ENCODE data around the gene HILPDA.

HILPDA gene, protein sequence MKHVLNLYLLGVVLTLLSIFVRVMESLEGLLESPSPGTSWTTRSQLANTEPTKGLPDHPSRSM

DNA sequence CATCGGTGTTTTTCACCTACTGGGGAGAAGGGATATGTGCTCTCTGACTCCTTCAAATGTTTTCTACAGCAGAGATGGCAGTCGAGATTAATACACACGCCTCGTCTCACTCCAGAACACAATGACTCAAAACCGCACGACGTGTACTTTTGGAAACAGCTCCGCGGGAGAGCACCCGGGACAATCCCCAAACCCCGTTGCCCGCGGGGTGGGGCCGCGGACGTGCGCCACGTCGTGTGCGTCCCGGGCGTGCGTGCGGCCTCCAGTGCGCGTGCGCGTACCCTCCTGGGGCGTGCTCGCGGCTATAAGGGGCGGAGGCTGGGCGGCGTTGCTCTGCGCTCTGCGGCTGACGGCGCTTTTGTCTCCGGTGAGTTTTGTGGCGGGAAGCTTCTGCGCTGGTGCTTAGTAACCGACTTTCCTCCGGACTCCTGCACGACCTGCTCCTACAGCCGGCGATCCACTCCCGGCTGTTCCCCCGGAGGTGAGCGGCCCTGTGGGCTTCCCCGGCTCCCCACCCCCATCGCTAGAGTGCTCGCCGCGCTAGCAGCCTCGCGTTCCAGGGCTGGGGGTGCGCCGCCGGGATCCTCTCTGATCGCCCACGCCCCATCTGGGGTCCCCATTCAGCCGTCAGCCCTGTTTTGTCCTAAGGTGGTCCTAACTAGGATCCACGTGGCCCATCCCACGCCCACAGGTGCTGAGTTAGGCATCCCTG lies at the start of gene HILPDA:
Gene HILPDA (plus strand): TSS at position 336 of the 712 bp plus-strand sequence. CDS start 1,391 bp downstream, outside the sequence.
- peak; percentile 87 for DNase-seq (ENCODE audit: low read depth)

DNA sequence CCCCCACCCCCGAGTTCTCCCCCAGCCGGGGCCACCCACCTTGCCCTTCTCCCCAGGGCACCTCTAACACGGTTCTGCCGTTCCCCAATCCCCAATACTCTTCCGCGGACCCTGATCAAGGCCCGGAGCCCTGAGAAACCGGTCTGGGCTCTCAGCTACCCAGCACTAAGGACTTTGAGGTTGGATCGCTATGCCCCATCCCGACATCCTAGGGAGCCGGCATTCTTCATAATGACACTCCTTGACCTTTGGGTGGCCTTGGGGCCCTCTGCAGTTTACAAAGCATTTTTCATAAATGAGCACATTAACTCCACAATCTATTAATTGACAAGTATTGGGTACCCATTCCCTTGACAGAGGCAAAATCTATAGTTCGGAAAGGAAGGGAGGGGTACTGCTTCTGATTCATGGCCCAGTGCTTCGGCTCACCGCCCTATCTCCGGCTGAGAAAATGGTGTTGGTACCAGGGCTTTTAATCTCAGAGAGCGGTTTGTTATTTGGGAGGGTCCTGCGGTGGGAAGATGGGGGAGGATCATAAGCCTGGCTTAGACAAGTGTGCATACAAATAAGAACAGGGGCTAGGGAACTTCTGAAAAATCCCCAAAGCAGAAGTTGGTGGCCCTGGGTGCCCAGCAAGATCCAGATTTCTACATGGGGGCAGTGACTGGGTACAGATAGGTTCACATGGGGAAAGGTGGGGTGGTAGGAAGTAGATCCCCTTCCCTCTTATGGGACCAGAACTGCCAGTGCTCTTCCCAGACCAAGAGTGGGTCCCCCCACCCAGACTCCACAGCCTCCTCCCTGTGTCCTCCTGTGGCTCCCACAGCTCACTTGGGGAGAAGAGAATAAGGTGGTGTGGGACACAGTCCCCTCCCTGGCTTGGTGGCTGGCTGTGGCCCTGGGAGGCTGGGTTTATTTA lies 49.1 kb upstream of the HILPDA start:
- DNase-seq (ENCODE audit: low read depth) = no peak

DNA sequence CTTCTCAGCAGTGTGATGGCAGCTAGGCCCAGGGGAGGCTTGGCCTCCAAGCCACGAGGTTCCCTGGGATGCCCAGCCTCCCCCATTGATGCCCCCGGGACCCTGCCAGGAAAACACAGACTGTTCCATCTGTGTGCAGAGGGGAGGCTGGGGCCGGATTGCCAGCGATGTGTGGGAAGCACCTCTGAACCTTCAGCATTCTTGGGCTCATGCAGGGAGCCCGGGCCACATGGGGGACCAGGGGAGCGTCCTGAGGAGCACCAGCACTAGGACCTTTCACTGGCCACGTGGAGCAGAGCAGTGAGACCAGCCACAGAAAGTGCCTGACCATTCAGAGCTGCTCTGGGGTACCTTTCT lies 48.5 kb upstream of the HILPDA start:
- DNase-seq (ENCODE audit: low read depth) = no peak

DNA sequence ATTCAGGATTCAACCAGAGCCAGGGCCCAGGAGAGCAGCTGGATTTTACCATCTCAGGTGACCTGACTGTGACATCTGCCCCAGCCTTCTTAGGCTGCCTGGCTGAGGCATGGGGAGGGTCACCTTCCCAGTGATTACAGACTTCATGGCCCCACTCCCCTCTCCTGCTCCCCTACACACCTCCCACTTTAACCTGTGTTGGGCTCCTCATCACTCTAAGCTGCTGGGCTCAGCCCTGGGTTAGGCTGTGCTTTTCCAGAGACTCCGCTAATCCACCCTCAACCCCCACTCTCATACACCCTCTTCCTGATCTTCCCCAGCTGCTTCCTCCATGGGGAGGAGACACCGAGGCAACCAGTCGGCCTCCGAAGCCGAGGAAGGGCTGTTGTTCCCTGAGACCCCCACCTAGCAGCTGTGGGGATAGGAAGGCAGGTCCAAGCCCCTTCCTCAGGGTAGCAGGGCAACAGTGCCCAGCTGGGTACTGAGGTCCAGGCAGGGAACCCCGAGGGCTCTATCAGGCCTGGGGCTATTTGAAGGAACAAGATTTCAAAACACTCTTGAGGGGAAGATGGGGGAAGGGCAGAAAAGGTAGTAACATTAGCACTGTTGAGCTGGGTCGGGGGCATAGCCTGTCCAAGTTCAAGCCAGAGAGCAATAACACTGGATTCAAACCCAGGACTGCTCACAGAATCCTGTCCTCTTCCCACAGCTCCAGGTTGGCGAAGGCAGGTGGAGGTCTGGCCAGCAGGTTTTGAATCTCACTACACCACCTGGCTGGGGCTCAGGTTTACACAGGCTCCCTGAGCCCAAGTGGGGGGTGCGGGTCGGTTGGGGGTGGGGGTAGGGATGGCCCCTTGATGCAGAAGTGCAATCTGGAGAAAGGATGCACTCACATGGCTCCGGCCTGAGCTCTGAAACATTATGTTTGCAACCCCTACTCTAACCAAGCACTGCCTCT lies 47.6 kb upstream of the HILPDA start:
- DNase-seq (ENCODE audit: low read depth) = no peak

DNA sequence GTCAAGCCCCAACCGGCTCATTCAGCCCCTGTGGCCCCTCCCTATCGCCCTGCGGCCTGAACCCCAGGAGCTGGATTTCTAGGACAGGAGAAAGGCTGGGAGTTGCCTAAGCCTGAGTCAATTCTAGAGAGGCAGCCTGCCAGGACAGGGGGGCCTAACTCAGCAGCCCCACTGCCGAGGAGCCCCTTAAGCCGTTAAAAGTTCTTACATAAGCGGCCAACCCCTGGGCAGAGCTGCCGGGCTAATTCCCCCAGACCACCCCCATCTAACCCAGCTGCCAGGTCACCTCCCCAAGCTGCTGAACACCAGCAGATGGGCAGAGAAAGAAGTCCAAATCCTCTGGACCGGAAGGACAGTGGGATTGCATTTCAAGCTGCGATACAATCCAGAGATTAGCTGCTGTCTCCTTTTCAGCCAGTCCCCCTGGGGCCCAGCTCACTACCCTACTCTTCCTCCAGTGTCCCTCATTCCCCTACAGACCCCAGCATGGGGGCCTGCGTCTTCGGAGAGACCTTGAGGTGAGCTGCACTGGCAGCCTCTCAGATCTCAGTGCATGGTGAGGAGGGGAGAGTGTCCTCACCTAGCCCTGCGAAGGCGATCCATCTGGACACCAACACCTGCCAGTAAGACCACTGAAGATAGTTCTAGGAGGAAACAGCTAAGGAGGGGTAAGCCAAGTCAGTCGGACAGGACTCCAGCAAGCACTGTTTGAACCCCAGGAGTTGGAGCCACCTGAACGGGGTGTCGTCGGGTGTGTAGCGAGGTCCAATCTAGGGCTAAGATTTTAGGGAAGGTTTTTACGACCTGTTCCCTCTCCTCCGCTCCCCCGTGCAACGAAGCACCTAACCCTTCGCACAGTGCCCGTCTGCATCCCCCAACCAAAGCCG lies 46.7 kb upstream of the HILPDA start:
- DNase-seq (ENCODE audit: low read depth) = no peak

DNA sequence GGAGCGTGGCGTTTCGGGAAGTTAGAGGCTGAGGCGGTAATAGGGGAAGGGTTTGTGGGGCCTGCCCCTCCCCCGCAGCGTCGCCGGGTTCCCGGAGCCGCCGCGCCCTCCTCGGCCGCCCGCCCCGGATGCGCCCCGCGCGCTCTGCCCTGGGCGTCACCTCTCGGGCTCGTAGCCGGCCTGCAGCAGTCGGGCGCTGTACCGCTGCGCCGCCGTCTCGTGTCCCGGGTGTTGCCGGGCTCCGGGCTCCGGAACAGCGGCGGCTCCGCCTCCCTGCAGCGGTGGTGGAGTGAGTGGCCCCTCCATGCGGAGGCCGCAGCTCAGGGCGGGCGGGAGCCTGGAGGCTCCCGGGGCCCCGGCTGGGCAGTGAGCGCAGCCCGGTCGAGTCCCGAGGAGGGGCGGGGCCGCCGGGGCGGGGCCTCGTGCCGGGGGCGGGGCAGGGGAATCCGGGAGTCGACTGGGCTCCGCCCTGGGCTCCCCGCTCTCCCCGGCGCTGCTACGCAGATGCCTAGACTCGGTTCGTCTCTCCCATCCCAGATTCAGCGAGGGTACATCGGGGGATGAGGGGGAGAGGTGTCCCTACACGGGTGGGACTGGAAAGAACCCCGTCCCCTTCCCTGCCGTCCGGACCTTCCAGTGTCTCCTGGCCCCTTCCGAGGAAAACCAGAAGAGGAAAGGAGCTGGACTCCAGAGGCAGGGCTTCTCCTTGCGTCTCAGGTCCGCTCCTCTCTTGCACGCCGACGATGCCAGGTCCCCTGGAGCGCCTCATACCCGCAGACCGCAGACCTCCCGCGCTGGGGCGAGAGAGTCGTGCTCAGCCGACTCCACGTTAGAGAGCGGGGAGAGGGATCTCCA lies 45.9 kb upstream of the HILPDA start, which contains the start of gene IMPDH1:
Gene IMPDH1 (minus strand): TSS at position 387 of the 855 bp plus-strand sequence. CDS start 81 bp downstream, at position 306.
- peak; percentile 67 for DNase-seq (ENCODE audit: low read depth)

DNA sequence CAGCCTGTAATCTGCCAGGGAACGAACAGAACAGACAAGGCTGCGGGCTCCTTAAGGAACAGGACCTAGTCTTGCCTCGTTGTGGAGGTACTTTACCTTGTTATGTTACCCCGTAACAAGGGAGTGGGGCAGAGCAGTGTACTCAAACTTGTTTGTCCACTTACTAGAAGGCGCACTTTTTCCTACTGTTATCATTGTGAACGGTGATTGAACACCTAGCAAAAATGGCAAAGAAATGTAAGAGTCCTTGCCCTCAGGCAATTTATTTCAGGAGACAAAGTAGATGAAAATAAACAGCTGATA lies 45.3 kb upstream of the HILPDA start:
- DNase-seq (ENCODE audit: low read depth) = no peak

DNA sequence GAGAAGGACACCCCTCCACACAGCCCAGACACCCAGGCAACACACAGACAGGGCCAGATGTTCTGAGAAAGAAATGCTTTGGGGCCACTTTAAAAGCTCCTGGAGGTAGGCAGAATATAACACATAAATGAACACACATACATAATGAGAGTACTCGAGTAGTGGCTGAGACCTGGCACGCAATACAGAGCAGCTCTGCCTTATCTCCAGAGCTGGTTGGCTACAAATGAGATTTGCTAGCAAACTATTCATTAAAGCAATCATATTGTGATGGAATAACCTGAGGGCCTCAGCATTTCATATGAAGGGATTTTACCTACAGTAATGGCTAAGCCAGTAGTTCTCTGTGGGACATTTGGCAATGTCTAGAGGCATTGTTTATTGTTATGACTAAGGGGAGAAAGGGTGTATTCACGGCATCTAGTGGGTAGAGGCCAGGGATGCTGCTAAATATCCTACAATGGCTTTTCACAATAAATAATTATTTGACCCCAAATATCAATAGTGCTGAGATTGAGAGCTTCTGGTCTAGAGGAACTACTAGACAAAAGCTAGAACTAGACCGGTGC lies 40.4 kb upstream of the HILPDA start:
- no peak for DNase-seq (ENCODE audit: low read depth)

DNA sequence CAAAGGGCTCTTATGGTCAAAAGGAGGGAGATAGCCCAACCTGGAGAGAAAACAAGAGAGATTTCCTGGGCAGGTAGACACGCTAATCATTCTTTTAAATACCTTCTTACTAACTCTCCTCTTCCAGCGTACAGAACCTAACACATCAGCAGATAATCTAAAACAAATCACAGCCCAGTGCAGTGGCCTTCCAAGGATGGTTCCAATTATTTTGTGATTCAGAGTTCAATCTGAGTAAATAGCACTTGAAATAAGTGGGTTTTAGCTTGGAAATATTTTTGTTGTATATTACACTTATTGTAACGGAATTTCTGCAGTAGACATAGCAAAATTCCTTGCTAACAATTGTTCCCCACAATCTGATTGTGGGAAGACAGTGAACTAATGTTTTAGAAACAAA lies 38.6 kb upstream of the HILPDA start:
- DNase-seq (ENCODE audit: low read depth) = no peak

DNA sequence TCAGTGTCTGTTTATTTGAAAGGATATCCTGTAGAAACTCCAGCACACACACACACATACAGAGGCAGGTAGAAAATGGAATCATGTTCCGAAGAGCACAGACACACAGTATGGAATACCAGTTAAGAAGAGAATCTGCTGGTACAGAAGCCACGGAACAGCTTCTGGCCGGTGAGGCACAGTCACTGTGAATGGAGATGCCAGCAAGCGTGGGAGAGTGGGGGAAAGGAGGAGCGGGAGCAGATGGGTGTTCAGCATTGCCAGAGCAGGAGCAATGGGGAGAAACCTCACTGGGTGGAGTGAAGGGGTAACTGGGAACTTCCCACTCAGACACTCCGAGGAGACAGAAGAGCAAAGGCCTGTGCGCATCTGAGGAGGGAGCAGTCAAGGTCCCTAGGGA lies 36.4 kb upstream of the HILPDA start:
- no peak for DNase-seq (ENCODE audit: low read depth)

DNA sequence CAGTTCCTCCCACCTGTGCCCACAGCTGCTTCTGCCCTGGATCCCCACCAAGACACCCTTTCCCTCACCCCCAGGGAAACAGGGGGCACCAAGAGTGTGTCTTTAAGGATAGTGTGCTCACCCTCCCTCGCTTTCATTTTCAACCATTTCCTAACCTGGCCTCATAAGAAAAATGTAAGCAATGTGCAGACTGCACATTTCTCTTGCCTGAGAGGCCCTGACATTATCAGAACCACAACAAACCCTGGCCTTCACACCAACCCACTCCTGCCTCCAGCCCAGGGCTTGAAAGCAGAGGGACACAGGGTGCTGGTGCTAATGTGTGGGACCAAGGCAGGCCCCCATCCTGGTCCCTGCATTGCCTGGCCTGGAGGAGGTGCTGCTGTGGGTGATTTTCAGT lies 34.9 kb upstream of the HILPDA start:
- no peak for DNase-seq (ENCODE audit: low read depth)

DNA sequence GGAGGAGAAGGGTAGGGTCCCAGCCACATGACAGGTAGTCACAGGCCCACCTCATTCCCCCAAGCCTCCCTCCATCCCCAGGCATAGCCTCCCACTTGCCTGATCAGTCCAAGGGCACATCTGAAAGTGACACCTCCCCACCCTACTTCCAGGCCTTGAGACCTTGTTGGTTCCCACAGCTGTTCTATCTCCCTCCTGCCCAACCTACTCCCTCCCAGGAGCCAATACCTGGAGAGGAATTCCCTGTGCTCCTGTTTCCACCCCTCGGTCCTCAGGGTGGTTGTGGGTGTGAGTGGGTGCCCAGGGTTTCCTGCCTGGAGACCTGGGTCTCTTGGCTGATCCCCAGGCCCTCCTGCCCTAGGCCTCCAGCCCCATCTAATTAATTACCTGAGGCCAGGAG lies 34.3 kb upstream of the HILPDA start:
- DNase-seq (ENCODE audit: low read depth) = no peak

DNA sequence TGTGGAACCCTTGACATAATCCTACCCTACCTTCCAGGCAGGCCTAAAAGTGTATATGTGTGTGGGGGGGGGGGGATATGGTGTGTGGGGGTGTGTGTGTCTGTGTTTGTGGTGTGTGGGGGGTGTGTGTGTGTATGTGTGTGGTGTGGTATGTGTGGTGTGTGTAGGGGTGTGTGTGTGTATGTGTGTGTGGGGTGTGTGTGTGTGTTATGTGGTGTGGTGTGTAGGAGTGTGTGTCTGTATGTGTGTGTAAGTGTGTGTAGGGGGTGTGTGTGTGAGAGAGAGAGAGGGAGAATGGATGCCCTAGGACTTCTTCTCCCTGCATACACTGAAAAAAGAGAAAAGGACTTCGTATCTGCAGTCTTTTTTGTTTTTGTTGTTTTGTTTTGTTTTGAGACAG lies 33.6 kb upstream of the HILPDA start:
- no peak for DNase-seq (ENCODE audit: low read depth)

DNA sequence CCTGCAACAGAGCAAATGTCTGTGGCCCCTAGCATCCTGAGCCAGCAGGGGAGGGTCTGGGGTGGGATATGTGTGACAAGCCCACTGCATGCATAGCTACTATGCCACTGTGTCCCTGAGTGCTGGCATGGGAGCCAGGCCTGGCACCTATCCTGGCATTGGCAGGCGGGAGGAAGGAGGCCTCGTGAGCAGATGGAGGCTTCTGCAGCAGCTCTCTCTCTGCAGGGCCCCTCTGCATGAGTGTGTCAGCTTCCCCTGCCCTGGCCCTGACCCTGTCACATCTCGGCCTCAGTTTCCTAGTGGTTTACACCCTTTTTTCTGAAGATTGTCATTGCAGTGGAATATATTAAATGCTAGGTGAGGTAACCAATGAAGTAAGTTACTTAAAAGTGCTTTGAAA lies 32.8 kb upstream of the HILPDA start:
- no peak for DNase-seq (ENCODE audit: low read depth)

DNA sequence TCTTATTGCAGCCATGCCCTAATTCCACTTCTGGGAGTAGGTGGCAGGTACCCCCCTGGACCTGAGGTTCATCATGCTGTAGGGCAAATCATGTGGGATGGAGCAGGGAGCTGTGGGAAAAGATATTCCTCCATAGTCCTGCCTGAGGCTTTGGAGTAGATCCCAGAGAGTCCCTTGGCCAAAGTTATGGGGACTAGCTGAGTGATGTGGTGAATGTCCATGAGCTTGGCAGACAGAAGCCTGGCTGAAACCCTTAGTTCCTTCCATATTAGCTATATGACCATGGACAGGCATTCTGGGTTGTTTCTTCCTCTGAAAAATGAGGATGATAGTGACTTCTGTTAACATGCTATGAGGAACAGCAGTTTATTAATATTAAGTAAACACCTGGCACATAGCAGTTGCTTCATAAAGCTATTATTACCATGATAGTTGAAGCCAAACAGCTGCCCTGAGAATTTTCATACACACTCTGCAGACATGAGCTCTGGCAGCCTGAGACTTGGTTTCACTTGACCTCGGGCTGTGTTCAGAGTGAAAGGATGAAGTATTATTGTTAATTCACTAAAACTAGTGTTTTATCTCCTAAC lies 30.9 kb upstream of the HILPDA start:
- DNase-seq (ENCODE audit: low read depth) = no peak

DNA sequence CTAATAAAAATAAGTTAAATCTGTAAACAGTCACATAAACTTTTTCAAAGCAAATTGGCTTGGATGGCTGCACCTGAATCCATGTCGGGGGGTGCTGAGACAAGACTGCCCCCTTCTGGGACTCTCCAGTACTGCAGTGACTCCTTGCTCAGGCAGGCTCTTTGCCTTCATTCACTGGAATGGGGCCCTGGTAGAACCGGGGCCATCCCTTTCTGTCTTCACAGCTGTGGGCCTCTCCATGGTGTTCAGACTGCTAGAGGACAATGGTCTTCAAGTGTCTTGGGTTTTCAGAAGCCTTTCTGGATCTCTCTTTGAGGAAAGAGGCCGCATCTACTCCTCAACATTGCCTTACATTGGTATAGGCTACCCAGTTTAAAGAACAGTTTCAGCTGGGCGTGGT lies 29.8 kb upstream of the HILPDA start:
- peak; percentile 58 for DNase-seq (ENCODE audit: low read depth)

DNA sequence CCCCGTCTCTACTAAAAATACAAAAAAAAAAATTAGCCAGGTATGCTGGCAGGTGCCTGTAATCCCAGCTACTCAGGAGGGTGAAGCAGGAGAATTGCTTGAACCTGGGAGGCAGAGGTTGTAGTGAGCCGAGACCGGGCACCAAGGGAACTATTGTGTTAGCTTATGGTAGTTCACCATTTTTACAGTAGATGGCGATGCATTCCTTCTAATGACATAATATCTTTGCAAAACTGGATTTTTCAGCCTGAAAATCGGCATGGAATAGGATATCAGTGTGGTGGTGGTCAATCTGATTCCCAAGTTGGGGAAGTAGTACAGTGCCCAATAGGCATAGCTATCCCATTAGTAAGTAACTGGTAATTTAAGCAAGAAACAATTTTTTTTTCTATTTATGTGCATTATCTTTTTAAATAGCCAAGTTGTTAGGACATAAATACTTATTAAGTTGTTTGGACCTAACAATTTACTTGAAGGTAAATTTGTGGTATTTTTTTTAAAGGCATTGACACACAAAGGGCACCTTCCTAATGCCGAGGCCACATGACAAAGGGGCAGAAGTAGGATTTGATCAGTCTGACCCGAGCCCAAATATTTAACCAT lies 28.3 kb upstream of the HILPDA start:
- DNase-seq (ENCODE audit: low read depth) = no peak

DNA sequence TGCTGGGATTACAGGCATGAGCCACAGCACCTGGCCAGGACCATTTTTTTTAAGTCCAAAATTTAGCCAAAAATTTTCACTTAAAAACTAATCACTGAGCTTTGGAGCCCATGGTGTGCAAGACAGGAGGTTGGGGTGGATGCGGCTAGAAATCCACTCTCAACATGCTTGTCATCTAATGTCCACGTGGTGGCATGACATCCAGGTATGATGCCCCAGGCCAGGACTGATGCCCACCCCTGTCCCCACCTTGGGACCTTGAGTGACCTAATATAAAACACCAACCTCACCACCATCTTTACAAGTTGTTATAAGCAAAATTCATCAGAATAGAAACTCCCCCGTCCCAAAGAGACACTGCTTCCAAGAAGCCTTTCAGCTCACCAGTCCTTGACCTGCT lies 25.5 kb upstream of the HILPDA start:
- no peak for DNase-seq (ENCODE audit: low read depth)

DNA sequence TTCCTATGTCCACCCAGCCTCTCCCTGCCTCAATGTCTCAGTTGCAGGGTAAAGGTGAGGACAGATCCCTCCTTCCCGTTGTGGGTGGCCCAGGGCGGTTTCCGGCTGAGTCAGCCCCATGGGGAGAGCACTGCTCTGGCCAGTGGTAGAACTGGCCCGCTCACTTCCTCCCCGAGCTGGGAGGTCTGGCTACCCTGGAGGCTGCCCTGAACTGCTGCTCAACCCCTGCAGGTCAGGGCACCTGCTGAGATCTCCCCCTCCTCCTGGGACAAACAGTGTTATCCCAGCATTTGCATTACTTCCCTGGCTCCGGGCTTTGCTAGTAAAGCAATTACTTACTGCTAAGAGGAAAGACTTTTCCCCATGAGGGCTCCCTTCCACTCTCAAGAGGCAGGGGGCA lies 24.5 kb upstream of the HILPDA start:
- no peak for DNase-seq (ENCODE audit: low read depth)
